Stimulated activated CD4-positive, alpha-beta T cell treated with anti-CD3 and anti-CD28 coated beads, Interleukin-15, amount 100 ng/mL, for 24 hours (primary cell): ENCODE results near the gene MRPL37.
"Not testable (repeated sequence)": the region's sequence is repeated elsewhere in the genome, so short reads cannot be mapped to it uniquely, and the experiment has no call there.

Source experiments
- DNase-seq: peaks from one replicate; pipeline ENCODE4 v3.0.0-alpha.2; 2020

The MRPL37 gene

GRCh38 chr1:54199765-54200518, at the start of gene MRPL37, which contains the start of gene CYB5RL:
TSS of gene MRPL37 (plus strand) at chr1:54200167. CDS start at chr1:54200244, 77 bp downstream.
TSS of gene CYB5RL (minus strand) at chr1:54200030. CDS start at chr1:54195616, 4,414 bp downstream.
- peak; percentile 93 for DNase-seq

DNA sequence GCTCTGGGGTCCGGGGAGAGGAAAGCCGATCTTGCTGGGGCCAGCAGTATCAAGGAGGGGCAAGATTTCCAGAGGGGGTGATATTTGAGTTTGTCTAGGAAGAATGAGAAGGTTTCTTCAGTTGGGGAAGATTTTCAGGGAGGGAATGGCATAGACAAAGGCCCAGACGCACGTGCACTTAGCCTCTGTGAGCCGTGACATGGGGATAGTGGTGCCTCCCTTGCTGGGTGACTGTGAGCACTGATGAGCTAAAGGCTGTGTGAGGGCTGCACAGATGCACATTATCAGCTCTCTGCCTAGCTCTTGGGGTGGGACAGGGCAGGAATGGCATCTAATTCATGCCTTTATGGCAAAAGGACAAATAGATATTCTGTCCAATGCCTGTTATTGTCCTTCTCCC, 49.0 kb upstream of the MRPL37 start:
- no peak for DNase-seq

DNA sequence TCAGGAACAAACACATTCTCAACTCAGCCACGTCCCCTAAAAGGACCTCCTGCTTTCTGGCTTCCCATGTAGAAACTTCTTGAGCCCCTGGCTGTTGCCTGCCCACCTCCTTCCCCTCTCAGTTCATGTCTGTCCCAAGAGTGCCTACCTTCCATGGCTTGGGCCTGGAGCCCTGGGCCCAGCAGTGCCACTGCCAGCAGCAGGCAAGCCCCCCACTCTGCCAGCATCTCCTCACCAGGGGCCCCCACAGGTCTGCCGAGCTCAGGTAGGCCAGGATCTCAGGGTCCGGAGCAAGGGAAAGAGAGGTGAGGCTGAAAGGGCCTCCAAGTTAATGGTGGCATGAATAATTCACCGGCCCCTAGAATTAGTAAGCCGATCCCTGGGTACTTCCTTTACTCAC, 47.3 kb upstream of the MRPL37 start, which contains the start of gene CDCP2:
CDCP2 (minus strand) TSS at position 305 of the 400 bp plus-strand sequence; CDS start at position 227, 78 bp downstream.
- no peak for DNase-seq

GRCh38 chr1:54153535-54154439, 46.2 kb upstream of the MRPL37 start:
- no peak for DNase-seq

DNA sequence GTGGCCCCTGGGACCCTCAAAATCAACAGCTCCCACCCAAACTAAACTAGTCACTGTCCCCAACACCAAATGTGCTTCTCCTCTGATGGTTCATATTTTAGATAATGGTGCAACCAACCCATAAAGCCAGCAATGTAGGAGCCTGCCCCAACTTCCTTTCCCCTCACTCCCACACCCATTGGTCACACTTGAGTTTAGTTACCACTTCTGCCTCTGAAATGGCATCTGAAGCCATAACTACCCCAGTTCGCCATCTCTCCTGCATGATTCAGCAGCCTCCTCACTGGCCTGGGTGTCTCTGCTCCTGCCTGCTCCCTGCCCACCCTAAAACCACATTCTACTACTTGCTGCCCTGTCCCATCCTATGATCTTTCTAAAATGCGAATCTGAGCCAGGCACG, 43.8 kb upstream of the MRPL37 start:
- no peak for DNase-seq

DNA sequence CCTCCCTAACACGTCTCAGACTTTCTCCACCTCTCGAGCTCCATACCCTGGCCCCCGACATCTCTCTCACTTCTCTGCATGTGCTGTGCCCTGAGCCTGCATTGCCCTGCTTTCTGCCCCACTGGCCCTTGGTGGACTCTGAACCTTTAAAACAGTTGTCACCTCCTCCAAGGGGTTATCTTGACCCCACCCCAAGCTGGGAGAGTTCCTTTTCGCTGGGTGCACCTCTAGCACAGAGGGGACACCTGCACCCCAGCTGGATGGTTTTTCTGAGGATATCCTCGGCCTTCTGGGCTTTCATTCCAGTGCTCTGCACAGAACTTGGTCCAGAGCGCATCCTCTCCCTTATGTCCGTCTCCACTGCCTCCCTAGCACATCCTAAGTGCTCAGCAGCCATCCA, 43.0 kb upstream of the MRPL37 start:
- DNase-seq = no peak

DNA sequence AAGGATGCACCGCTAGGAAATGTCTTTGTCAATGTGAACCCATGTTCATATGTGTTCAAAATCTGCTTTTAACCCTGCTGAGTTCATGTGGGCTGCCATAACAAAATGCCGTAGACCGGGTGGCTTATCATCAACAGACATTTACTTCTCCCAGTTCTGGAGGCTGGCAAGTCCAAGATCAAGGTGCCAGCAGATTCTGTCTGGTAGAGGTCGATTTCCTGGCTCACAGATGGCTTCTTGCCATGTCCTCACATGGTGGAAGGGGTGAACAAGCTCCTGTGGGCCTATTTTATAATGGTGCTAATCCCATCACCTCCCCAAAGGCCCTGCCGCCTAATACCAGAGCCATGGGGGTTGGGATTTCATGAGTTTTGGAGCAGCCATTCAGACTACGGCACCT, 42.6 kb upstream of the MRPL37 start:
- no peak for DNase-seq

- no peak for DNase-seq
Observed at GRCh38 chr1:54158071-54158470, 41.9 kb upstream of the MRPL37 start.

GRCh38 chr1:54159733-54160316, 40.1 kb upstream of the MRPL37 start:
- no peak for DNase-seq

DNA sequence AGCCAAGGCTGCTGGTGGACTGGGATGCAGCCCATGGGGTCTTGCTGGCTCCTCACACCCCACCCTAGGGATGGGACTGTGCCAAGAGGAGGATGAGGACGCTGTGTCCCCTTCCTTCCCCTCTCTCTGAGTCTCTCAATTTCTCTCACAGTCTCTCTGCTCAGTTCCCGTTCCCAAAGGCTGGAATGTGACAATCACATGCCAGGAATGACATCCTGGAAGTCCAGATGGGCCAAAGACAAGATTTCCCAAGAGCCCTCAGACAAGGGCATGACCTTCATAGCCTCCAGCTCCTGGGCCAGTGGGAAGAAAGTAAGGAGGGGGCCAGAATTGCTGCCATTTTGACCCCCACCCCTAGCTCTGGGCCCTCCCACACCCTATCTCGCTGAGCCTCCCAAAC, 39.6 kb upstream of the MRPL37 start:
- DNase-seq = no peak

GRCh38 chr1:54161495-54162168, 38.3 kb upstream of the MRPL37 start:
- no peak for DNase-seq

- no peak for DNase-seq
Observed at GRCh38 chr1:54163051-54163450, 36.9 kb upstream of the MRPL37 start.

GRCh38 chr1:54163573-54163972, 36.4 kb upstream of the MRPL37 start:
- DNase-seq = no peak

DNA sequence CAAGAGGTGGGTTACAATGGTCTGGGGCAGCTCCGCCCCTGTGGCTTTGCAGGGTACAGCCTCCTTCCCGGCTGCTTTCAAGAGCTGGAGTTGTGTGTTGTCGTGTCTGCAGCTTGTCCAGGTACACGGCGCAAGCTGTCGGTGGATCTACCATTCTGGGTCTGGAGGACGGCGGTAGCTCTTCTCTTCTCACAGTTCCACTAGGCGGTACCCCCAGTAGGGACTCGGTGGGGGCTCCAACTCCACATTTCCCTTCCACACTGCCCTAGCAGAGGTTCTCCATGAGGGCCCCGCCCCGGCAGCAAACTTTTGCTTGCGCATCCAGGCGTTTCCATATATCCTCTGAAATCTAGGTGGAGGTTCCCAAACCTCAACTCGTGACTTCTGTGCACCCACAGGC, 34.8 kb upstream of the MRPL37 start:
- no peak for DNase-seq

- DNase-seq = not testable (repeated sequence)
Observed at GRCh38 chr1:54166357-54166756, 33.6 kb upstream of the MRPL37 start.

DNA sequence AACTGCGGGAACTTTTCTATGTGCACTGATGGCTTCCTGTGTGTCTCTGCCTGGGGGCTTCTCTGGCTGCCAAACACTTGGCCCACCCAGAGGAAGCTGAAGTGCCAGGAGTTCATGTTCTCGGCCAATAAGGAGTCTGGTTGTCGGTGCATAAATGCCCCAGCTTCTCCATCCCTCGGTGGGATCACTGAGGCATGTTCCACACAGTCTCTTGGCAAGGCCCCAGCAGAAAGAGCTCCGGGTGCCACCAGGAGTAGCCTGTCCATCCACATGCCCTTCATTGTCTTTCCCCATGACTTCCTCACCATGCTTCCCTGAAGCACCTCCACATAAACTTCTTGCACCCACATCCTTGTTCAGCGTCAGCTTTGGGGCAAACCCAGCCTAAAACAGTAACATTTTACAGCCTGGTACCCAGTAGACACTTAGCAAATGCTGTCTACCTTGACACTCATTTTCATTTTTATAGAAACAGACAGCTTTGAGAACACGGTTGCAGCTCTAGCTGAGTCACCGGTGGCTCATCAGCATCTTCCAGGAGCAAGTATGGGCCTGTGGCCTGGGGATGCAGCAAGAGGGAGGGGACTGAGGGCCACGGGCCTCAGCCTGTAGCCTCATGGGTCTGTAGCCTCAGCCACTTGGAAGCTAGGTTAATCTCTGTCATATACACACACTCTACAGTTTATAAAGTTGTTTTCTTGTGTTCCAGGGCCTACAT, 32.4 kb upstream of the MRPL37 start:
- DNase-seq = no peak

GRCh38 chr1:54168206-54168965, 31.6 kb upstream of the MRPL37 start:
- no peak for DNase-seq

DNA sequence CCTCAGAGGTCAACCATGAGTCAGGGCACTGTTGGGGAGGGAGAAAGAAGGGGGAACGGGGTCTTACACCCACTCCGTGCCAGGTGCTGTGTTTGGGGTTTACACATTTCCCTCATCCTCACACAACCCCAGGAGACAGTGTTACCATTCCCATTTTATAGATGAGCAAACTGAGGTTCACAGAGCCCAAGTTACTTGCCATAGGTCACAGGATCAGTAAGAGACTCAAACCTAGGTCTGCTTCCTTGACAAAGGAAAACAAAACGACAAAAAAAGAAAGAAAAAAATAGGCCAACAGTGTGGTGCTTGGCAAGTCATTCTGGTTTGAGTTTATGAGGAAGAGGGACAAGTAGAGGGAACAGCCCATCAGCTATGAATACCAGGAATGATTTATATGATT, 30.9 kb upstream of the MRPL37 start:
- DNase-seq = no peak

GRCh38 chr1:54171016-54171415, 29.0 kb upstream of the MRPL37 start:
- DNase-seq = no peak

- no peak for DNase-seq
Observed at GRCh38 chr1:54171606-54172005, 28.4 kb upstream of the MRPL37 start.
